NCI-H146 treated with DMSO at 0.1 percent for 48 hours (cell line): ENCODE measurements around the gene USP17L13.
"Not testable (repeated sequence)": the region's sequence is repeated elsewhere in the genome, so short reads cannot be mapped to it uniquely, and the experiment has no call there.

Experiments
- DNase-seq: peaks from one replicate; lab custom pipeline; 2025; ENCODE audit not compliant: unreplicated experiment; lab: John Stamatoyannopoulos, UW

USP17L13 gene

GRCh38 chr4:9224596-9224995 lies at the start of gene USP17L13:
Gene USP17L13 (plus strand): TSS chr4:9224896. CDS start chr4:9224896, 0 bp downstream.
- not testable (repeated sequence) for DNase-seq

GRCh38 chr4:9210357-9210756 lies 14.3 kb upstream of the USP17L13 start, which contains the start of gene USP17L10:
Gene USP17L10 (plus strand): TSS chr4:9210657. CDS start chr4:9210657, 0 bp downstream.
- not testable (repeated sequence) for DNase-seq

- DNase-seq = not testable (repeated sequence)
Measured at GRCh38 chr4:9214701-9215100, 10.0 kb upstream of the USP17L13 start.

GRCh38 chr4:9215105-9215504 lies 9.6 kb upstream of the USP17L13 start, which contains the start of gene USP17L11:
Gene USP17L11 (plus strand): TSS chr4:9215405. CDS start chr4:9215405, 0 bp downstream.
- DNase-seq = not testable (repeated sequence)

GRCh38 chr4:9219852-9220251 lies 4.8 kb upstream of the USP17L13 start, which contains the start of gene USP17L12:
Gene USP17L12 (plus strand): TSS chr4:9220152. CDS start chr4:9220152, 0 bp downstream.
- DNase-seq = not testable (repeated sequence)

GRCh38 chr4:9230249-9230648 lies 5.6 kb downstream of the USP17L13 start:
- DNase-seq = not testable (repeated sequence)

GRCh38 chr4:9234085-9234484 lies 9.4 kb downstream of the USP17L13 start, which contains the start of gene USP17L15:
Gene USP17L15 (plus strand): TSS chr4:9234385. CDS start chr4:9234385, 0 bp downstream.
- not testable (repeated sequence) for DNase-seq

GRCh38 chr4:9238461-9238860 lies 13.8 kb downstream of the USP17L13 start:
- DNase-seq = not testable (repeated sequence)

GRCh38 chr4:9243579-9243978 lies 18.9 kb downstream of the USP17L13 start, which contains the start of gene USP17L17:
Gene USP17L17 (plus strand): TSS chr4:9243879. CDS start chr4:9243879, 0 bp downstream.
- DNase-seq = not testable (repeated sequence)

GRCh38 chr4:9247953-9248680 lies 23.4 kb downstream of the USP17L13 start, which contains the start of gene USP17L18:
Gene USP17L18 (plus strand): TSS chr4:9248630. CDS start chr4:9248630, 0 bp downstream.
- not testable (repeated sequence) for DNase-seq

GRCh38 chr4:9253078-9253477 lies 28.4 kb downstream of the USP17L13 start, which contains the start of gene USP17L19:
Gene USP17L19 (plus strand): TSS chr4:9253378. CDS start chr4:9253378, 0 bp downstream.
- DNase-seq = not testable (repeated sequence)

GRCh38 chr4:9257824-9258223 lies 33.1 kb downstream of the USP17L13 start, which contains the start of gene USP17L20:
Gene USP17L20 (plus strand): TSS chr4:9258124. CDS start chr4:9258124, 0 bp downstream.
- not testable (repeated sequence) for DNase-seq

GRCh38 chr4:9262572-9262971 lies 37.9 kb downstream of the USP17L13 start, which contains the start of gene USP17L21:
Gene USP17L21 (plus strand): TSS chr4:9262872. CDS start chr4:9262872, 0 bp downstream.
- DNase-seq = not testable (repeated sequence)

GRCh38 chr4:9267319-9267718 lies 42.6 kb downstream of the USP17L13 start, which contains the start of gene USP17L22:
Gene USP17L22 (plus strand): TSS chr4:9267619. CDS start chr4:9267619, 0 bp downstream.
- DNase-seq = not testable (repeated sequence)

- DNase-seq = not testable (repeated sequence)
Measured at GRCh38 chr4:9271719-9272118, 47.0 kb downstream of the USP17L13 start.
